IMR-90 (cell line): Measurements from ENCODE around the gene GAS6. TPM values are rescaled to one million over a fixed set of nuclear protein-coding genes. Genes with fewer than 3 reads are reported as not detected.

Experiments
- ATAC-seq: fragments of 200-7000 bp; cut with Tn5 transposase; 2 replicates; pipeline ENCODE4 v1.9.1; 2020; ENCODE audit warnings: low read depth, mild to moderate bottlenecking, moderate library complexity
- BruUV-seq: library from RNA; stranded (reverse); fragments of 400-500 nt; replicated peaks from 2 replicates; lab custom pipeline; 2021; lab: Mats Ljungman, UMichigan
- CTCF ChIA-PET: fragments of 300-600 bp; formaldehyde crosslinking; extraction: SDS; loops from one replicate; lab custom pipeline; 2021; ENCODE audit warnings: antibody characterized with exemption; lab: Yijun Ruan, JAX
- POLR2A ChIA-PET: fragments of 300-600 bp; sonication (Branson Sonifier 250); formaldehyde crosslinking; loops from one replicate; lab custom pipeline; 2022; ENCODE audit warnings: antibody characterized with exemption; ENCODE audit not compliant: unreplicated experiment; lab: Charles Lee
- DNase-seq: peaks from one replicate; pipeline ENCODE4 v3.0.0; 2013
- H2AFZ ChIP-seq: replicated peaks from 2 replicates; pipeline ENCODE3; 2013; ENCODE audit warnings: low read length, mild to moderate bottlenecking; ENCODE audit not compliant: poor library complexity
- H2AK5ac ChIP-seq: 2 replicates; pipeline ENCODE4 v1.6.1; 2013; ENCODE audit warnings: low read depth, low read length, inconsistent platforms
- H2AK9ac ChIP-seq: replicated peaks from 2 replicates; pipeline ENCODE3; 2013; ENCODE audit warnings: mild to moderate bottlenecking, low read depth, low read length, moderate library complexity; ENCODE audit not compliant: poor library complexity
- H2BK120ac ChIP-seq: 2 replicates; pipeline ENCODE4 v1.6.1; 2013; ENCODE audit warnings: low read depth, low read length, inconsistent platforms
- H2BK15ac ChIP-seq: 3 replicates; pipeline ENCODE4 v1.6.1; 2013; ENCODE audit warnings: low read depth, low read length, inconsistent platforms
- H2BK20ac ChIP-seq: 2 replicates; pipeline ENCODE4 v1.6.1; 2013; ENCODE audit warnings: low read depth, mild to moderate bottlenecking, inconsistent platforms, low read length, moderate library complexity
- H2BK5ac ChIP-seq: 2 replicates; pipeline ENCODE4 v1.6.1; 2013; ENCODE audit warnings: mild to moderate bottlenecking, low read depth, low read length, inconsistent platforms; ENCODE audit not compliant: poor library complexity, severe bottlenecking
- H3K14ac ChIP-seq: replicated peaks from 2 replicates; pipeline ENCODE4 v1.6.1; 2013; ENCODE audit warnings: low read depth, low read length, inconsistent platforms
- H3K18ac ChIP-seq: 2 replicates; pipeline ENCODE4 v1.6.1; 2013; ENCODE audit warnings: low read depth, low read length, control low read depth
- H3K23ac ChIP-seq: 2 replicates; pipeline ENCODE4 v1.6.1; 2013; ENCODE audit warnings: low read depth, low read length, inconsistent platforms
- H3K27ac ChIP-seq: 2 replicates; pipeline ENCODE4 v1.5.1; 2013; ENCODE audit warnings: mild to moderate bottlenecking, control low read depth, low read length; ENCODE audit not compliant: insufficient read depth
- H3K27me3 ChIP-seq: 2 replicates; pipeline ENCODE4 v1.6.1; 2013; ENCODE audit warnings: low read length; ENCODE audit not compliant: control insufficient read depth, insufficient read depth
- H3K36me3 ChIP-seq: 2 replicates; pipeline ENCODE4 v1.6.1; 2013; ENCODE audit warnings: low read length, mixed read lengths; ENCODE audit not compliant: control insufficient read depth, insufficient read depth
- H3K4ac ChIP-seq: 2 replicates; pipeline ENCODE4 v1.6.1; 2013; ENCODE audit warnings: low read depth, low read length, inconsistent platforms
- H3K4me1 ChIP-seq: 2 replicates; pipeline ENCODE4 v1.6.1; 2013; ENCODE audit warnings: low read length, mixed read lengths; ENCODE audit not compliant: control insufficient read depth, insufficient read depth
- H3K4me2 ChIP-seq: 2 replicates; pipeline ENCODE4 v1.6.1; 2013; ENCODE audit warnings: low read depth, mild to moderate bottlenecking, control low read depth, low read length, moderate library complexity
- H3K4me3 ChIP-seq: 2 replicates; pipeline ENCODE4 v1.5.1; 2013; ENCODE audit warnings: low read depth, mild to moderate bottlenecking, control low read depth, low read length, moderate library complexity; ENCODE audit not compliant: insufficient read depth
- H3K56ac ChIP-seq: 2 replicates; pipeline ENCODE4 v1.6.1; 2013; ENCODE audit warnings: low read length, inconsistent platforms; ENCODE audit not compliant: insufficient read depth; ENCODE audit errors: extremely low read depth
- H3K79me1 ChIP-seq, 2 experiments: 2 replicates each; pipeline ENCODE4 v1.6.1; 2013; ENCODE audit warnings: low read length in 2 of 2, inconsistent platforms in 1 of 2, low read depth in 1 of 2
- H3K9ac ChIP-seq: 2 replicates; pipeline ENCODE4 v1.6.1; 2013; ENCODE audit warnings: low read depth, low read length, control low read depth
- H3K9me1 ChIP-seq: 2 replicates; pipeline ENCODE4 v1.6.1; 2013; ENCODE audit warnings: low read length, inconsistent platforms; ENCODE audit not compliant: insufficient read depth
- H3K9me3 ChIP-seq: 2 replicates; pipeline ENCODE4 v1.6.1; 2013; ENCODE audit warnings: low read length; ENCODE audit not compliant: control insufficient read depth, insufficient read depth
- H4K20me1 ChIP-seq: 2 replicates; pipeline ENCODE4 v1.6.1; 2013; ENCODE audit warnings: low read length, inconsistent platforms; ENCODE audit not compliant: insufficient read depth
- H4K5ac ChIP-seq: 2 replicates; pipeline ENCODE4 v1.6.1; 2013; ENCODE audit warnings: mild to moderate bottlenecking, low read depth, low read length, control low read depth
- H4K8ac ChIP-seq, 2 experiments: 2 replicates each; pipeline ENCODE4 v1.6.1; 2013; ENCODE audit warnings: low read depth in 2 of 2, low read length in 2 of 2, control low read depth in 1 of 2, inconsistent platforms in 1 of 2
- H4K91ac ChIP-seq: 2 replicates; pipeline ENCODE4 v1.6.1; 2013; ENCODE audit warnings: low read depth, low read length, inconsistent platforms; ENCODE audit not compliant: insufficient read depth
- BHLHE40 ChIP-seq: fragments of 150-350 bp; IDR thresholded peaks from 2 replicates; pipeline ENCODE4 v1.6.1; 2016; ENCODE audit warnings: mild to moderate bottlenecking, low read depth, low read length
- CEBPB ChIP-seq: IDR thresholded peaks from 2 replicates; pipeline ENCODE4 v1.6.1; 2012; ENCODE audit warnings: low read depth, low read length, improper control_type of control experiment
- CHD1 ChIP-seq: IDR thresholded peaks from 2 replicates; pipeline ENCODE4 v1.6.1; 2012; ENCODE audit warnings: low read depth, low read length, improper control_type of control experiment
- CTCF ChIP-seq: conservative IDR thresholded peaks from 2 replicates; pipeline ENCODE4 v1.5.1; 2012; ENCODE audit warnings: mild to moderate bottlenecking, low read depth, low read length, improper control_type of control experiment
- ELK1 ChIP-seq: fragments of 150-350 bp; IDR thresholded peaks from 2 replicates; pipeline ENCODE4 v1.6.1; 2016; ENCODE audit warnings: low read depth, mild to moderate bottlenecking, low read length, moderate library complexity, borderline replicate concordance
- FOS ChIP-seq: fragments of 150-350 bp; IDR thresholded peaks from 2 replicates; pipeline ENCODE4 v1.6.1; 2016; ENCODE audit warnings: low read depth, low read length
- MAFK ChIP-seq: IDR thresholded peaks from 2 replicates; pipeline ENCODE4 v1.6.1; 2012; ENCODE audit warnings: low read depth, low read length, improper control_type of control experiment
- MAZ ChIP-seq: IDR thresholded peaks from 2 replicates; pipeline ENCODE4 v1.6.1; 2012; ENCODE audit warnings: low read depth, mild to moderate bottlenecking, low read length, improper control_type of control experiment, moderate library complexity, borderline replicate concordance
- MXI1 ChIP-seq: IDR thresholded peaks from 2 replicates; pipeline ENCODE4 v1.6.1; 2012; ENCODE audit warnings: low read depth, mild to moderate bottlenecking, low read length, moderate library complexity, borderline replicate concordance
- NFE2L2 ChIP-seq: fragments of 150-350 bp; IDR thresholded peaks from 2 replicates; pipeline ENCODE4 v1.6.1; 2016; ENCODE audit warnings: low read depth, mild to moderate bottlenecking, low read length
- POLR2A ChIP-seq: IDR thresholded peaks from 2 replicates; pipeline ENCODE4 v1.6.1; 2012; ENCODE audit warnings: mild to moderate bottlenecking, low read depth, low read length
- RAD21 ChIP-seq: IDR thresholded peaks from 2 replicates; pipeline ENCODE4 v1.6.1; 2012; ENCODE audit warnings: low read length, improper control_type of control experiment
- RCOR1 ChIP-seq: IDR thresholded peaks from 2 replicates; pipeline ENCODE4 v1.6.1; 2012; ENCODE audit warnings: mild to moderate bottlenecking, low read length, improper control_type of control experiment; ENCODE audit not compliant: insufficient replicate concordance
- RFX5 ChIP-seq: IDR thresholded peaks from 2 replicates; pipeline ENCODE4 v1.8.0; 2012; ENCODE audit warnings: low read depth, mild to moderate bottlenecking, low read length, moderate library complexity
- SMC3 ChIP-seq: fragments of 150-350 bp; IDR thresholded peaks from 2 replicates; pipeline ENCODE4 v1.6.1; 2016; ENCODE audit warnings: low read depth, mild to moderate bottlenecking, antibody characterized with exemption, low read length, moderate library complexity
- WGBS, 2 experiments: methylation state at CpG; one replicate each; pipeline versions ENCODE4 v1.1.5 to v1.1.7; 2013; ENCODE audit warnings: missing lambda C conversion rate in 2 of 2; ENCODE audit not compliant: insufficient read length in 1 of 2; ENCODE audit errors: extremely low coverage in 2 of 2; 5-methylcytosine and 5-hydroxymethylcytosine counted together
- dilution Hi-C: fragments of 300-500 bp; cut with HindIII; formaldehyde crosslinking; loops from one replicate; pipeline ENCODE4 v1.14.3; 2018; ENCODE audit warnings: low sequenced_read_pairs; ENCODE audit not compliant: unreplicated experiment
- in situ Hi-C: fragments of 300-500 bp; cut with MboI; formaldehyde crosslinking; loops from 3 replicates; pipeline ENCODE4 v1.14.3; 2019; ENCODE audit warnings: low sequenced_read_pairs, inconsistent platforms, mixed read lengths
- intact Hi-C: fragments of 100-400 bp; cut with micrococcal nuclease; formaldehyde crosslinking; loops from 2 replicates; pipeline ENCODE4 v1.10.0; 2022
- polyA plus RNA-seq, 3 experiments: library from polyadenylated mRNA; depleted of rRNA; stranded (reverse); fragments of >200 nt; gene quantifications; 2 replicates each; pipeline ENCODE4 v1.2.3, GENCODE V29; 2012; ENCODE audit warnings: low replicate concordance in 1 of 3
- total RNA-seq: library from RNA; depleted of rRNA; stranded (reverse); fragments of >200 nt; gene quantifications from 2 replicates; pipeline ENCODE4 v1.2.3, GENCODE V29; 2012

GAS6 gene
- total and polyA plus RNA-seq, 2 of the 4 experiments (the other 2 are of a cell fraction), result 220 to 823 TPM

- Histone ChIP-seq H4K5ac (no peak overlapping the region), H3K9me3 (peaks cover 4% of the 10 kb centered on the region), H2BK5ac (no peak overlapping the region), H3K4me1 (peaks cover 6% of the 10 kb centered on the region; the same call in 1 of the 2 replicates), H3K79me1 (peaks cover 0 to 5% of the 10 kb centered on the region in 2 experiments; a peak in 1 of 4 replicates), H2BK120ac (no peak overlapping the region), H2BK20ac (no peak overlapping the region), H3K9ac (no peak overlapping the region), H3K27ac (no peak overlapping the region), H3K4ac (no peak overlapping the region), H2BK15ac (no peak overlapping the region), H4K8ac (no peak overlapping the region), H3K56ac (no peak overlapping the region), H4K20me1 (peaks cover 7% of the 10 kb centered on the region; the same call in 1 of the 2 replicates), H3K9me1 (peaks cover 10% of the 10 kb centered on the region), H3K27me3 (peaks cover 8% of the 10 kb centered on the region), H3K36me3 (no peaks in the 10 kb centered on the region), H2AK9ac (no peak overlapping the region), H3K14ac (no peak overlapping the region), H3K18ac (no peak overlapping the region), H3K4me2 (no peak overlapping the region), H2AFZ (no peak overlapping the region), H3K23ac (no peak overlapping the region), H2AK5ac (no peak overlapping the region), H3K4me3 (no peak overlapping the region), H4K91ac (no peak overlapping the region)
- CTCF ChIA-PET, result no interaction called here
- no TSS peak for BruUV-seq
- ATAC-seq, result no peak
- dilution Hi-C loops (no loop called here), intact Hi-C loops (no loop called here), in situ Hi-C loops (no loop called here)
- 76% methylated on average over 3 of the region's 5 CpGs; no CpG with 5 or more reads in 1 of the 2 experiments for WGBS, 2 experiments
- no peak for DNase-seq
- POLR2A ChIA-PET, result no interaction called here
- no peak for TF ChIP-seq CHD1
- TF ChIP-seq RCOR1, result no peak
- no peak for TF ChIP-seq ELK1
- TF ChIP-seq POLR2A, result no peak
- no peak for TF ChIP-seq MAZ
- no peak for TF ChIP-seq BHLHE40
- no peak for TF ChIP-seq NFE2L2
- no peak for TF ChIP-seq CTCF
- TF ChIP-seq CEBPB, result no peak
- TF ChIP-seq RAD21, result no peak
- no peak for TF ChIP-seq RFX5
- TF ChIP-seq SMC3, result no peak
- TF ChIP-seq MXI1, result no peak
- no peak for TF ChIP-seq FOS
- TF ChIP-seq MAFK, result no peak
Measured at GRCh38 chr13:113784645-113785024, 79.2 kb downstream of the GAS6 start.
